GM12878 (cell line): ENCODE measurements around the gene ASCC2. TPM values are rescaled to one million over a fixed set of nuclear protein-coding genes. Genes with fewer than 3 reads are reported as not detected.

Source experiments
- ATAC-seq: fragments of 200-7000 bp; cut with Tn5 transposase; 3 replicates; pipeline ENCODE4 v1.9.1; 2020; ENCODE audit warnings: mild to moderate bottlenecking, moderate library complexity
- BruUV-seq: library from RNA; stranded (reverse); fragments of 400-500 nt; replicated peaks from 2 replicates; lab custom pipeline; 2021; lab: Mats Ljungman, UMichigan
- CTCF ChIA-PET: fragments of 300-600 bp; sonication (Branson Sonifier 250); formaldehyde crosslinking; extraction: SDS; loops from one replicate; lab custom pipeline; 2021; ENCODE audit warnings: inconsistent platforms; lab: Yijun Ruan, JAX
- POLR2A ChIA-PET: fragments of 350-600 bp; formaldehyde crosslinking; extraction: SDS; loops from one replicate; lab custom pipeline; 2021; ENCODE audit warnings: inconsistent platforms; lab: Charles Lee
- RAD21 ChIA-PET: fragments of 300-600 bp; sonication (Branson Sonifier 250); formaldehyde crosslinking; loops from one replicate; lab custom pipeline; 2023; ENCODE audit warnings: antibody characterized with exemption; ENCODE audit not compliant: unreplicated experiment; lab: Charles Lee
- SMC1A ChIA-PET: fragments of 300-600 bp; sonication (Branson Sonifier 250); formaldehyde crosslinking; loops from one replicate; lab custom pipeline; 2023; ENCODE audit not compliant: unreplicated experiment, uncharacterized antibody; lab: Charles Lee
- DNase-seq: peaks from one replicate; pipeline ENCODE4 v3.0.0-alpha.2; 2011; ENCODE audit warnings: low read depth, low spot score
- FAIRE-seq: peaks from 3 replicates; lab custom pipeline; 2011; peaks lifted over from hg19 to GRCh38; lab: Jason Lieb, UNC
- H2AFZ ChIP-seq: 2 replicates; pipeline ENCODE4 v1.6.0; 2011; ENCODE audit warnings: low read depth, low read length, control low read depth; ENCODE audit not compliant: control insufficient read depth
- H3K27ac ChIP-seq: 2 replicates; pipeline ENCODE4 v1.5.1; 2011; ENCODE audit warnings: control low read depth; ENCODE audit not compliant: control insufficient read depth, insufficient read depth
- H3K27me3 ChIP-seq, 2 experiments: replicated peaks in 1 of 2; 2 replicates each; pipeline versions ENCODE4 v1.6.0 to v1.6.1; 2011; ENCODE audit warnings: low read length in 1 of 2; ENCODE audit not compliant: control insufficient read depth in 2 of 2, insufficient read depth in 2 of 2
- H3K36me3 ChIP-seq, 2 experiments: 2 replicates each; pipeline ENCODE4 v1.5.1; 2011; ENCODE audit warnings: low read length in 1 of 2; ENCODE audit not compliant: control insufficient read depth in 2 of 2, insufficient read depth in 2 of 2
- H3K4me1 ChIP-seq: 2 replicates; pipeline ENCODE4 v1.6.1; 2011; ENCODE audit warnings: mild to moderate bottlenecking, low read length, moderate library complexity, mixed read lengths; ENCODE audit not compliant: control insufficient read depth, insufficient read depth
- H3K4me2 ChIP-seq: 2 replicates; pipeline ENCODE4 v1.6.0; 2011; ENCODE audit warnings: control low read depth; ENCODE audit not compliant: control insufficient read depth, insufficient read depth
- H3K4me3 ChIP-seq: fragments of 200-600 bp; sonication (generic); 2 replicates; pipeline ENCODE4 v1.5.1; 2016
- H3K79me2 ChIP-seq: 2 replicates; pipeline ENCODE4 v1.6.0; 2011; ENCODE audit warnings: low read length; ENCODE audit not compliant: control insufficient read depth, insufficient read depth
- H3K9ac ChIP-seq: 2 replicates; pipeline ENCODE4 v1.8.0; 2011; ENCODE audit warnings: low read length, control low read depth, mixed read lengths; ENCODE audit not compliant: control insufficient read depth, insufficient read depth
- H3K9me3 ChIP-seq: replicated peaks from 3 replicates; pipeline ENCODE4 v1.5.1; 2011; ENCODE audit warnings: mild to moderate bottlenecking, low read length; ENCODE audit not compliant: control insufficient read depth, insufficient read depth
- H4K20me1 ChIP-seq: 2 replicates; pipeline ENCODE4 v1.6.0; 2011; ENCODE audit not compliant: control insufficient read depth, insufficient read depth
- CTCF ChIP-seq, 3 experiments: IDR thresholded peaks in 2 of 3; conservative IDR thresholded peaks in 1 of 3; 2 replicates each; pipeline ENCODE4 v1.5.1; 2011; ENCODE audit warnings: low read depth in 3 of 3, low read length in 3 of 3, mild to moderate bottlenecking in 3 of 3, control low read depth in 2 of 3, moderate library complexity in 2 of 3, inconsistent platforms in 1 of 3, mixed read lengths in 1 of 3; ENCODE audit not compliant: control insufficient read depth in 2 of 3, insufficient read depth in 1 of 3; ENCODE audit errors: extremely low read depth in 1 of 3
- EGR1 ChIP-seq, 2 experiments: IDR thresholded peaks; 1 replicate in 1 of 2; 2 replicates in 1 of 2; pipeline ENCODE4 v1.6.1; 2011 to 2012; ENCODE audit warnings: low read depth in 2 of 2, low read length in 2 of 2, borderline replicate concordance in 1 of 2, mild to moderate bottlenecking in 1 of 2, moderate library complexity in 1 of 2
- FOXM1 ChIP-seq: IDR thresholded peaks from 2 replicates; pipeline ENCODE4 v1.6.1; 2012; ENCODE audit warnings: low read depth, mild to moderate bottlenecking, inconsistent platforms, low read length, moderate library complexity
- PAX8 ChIP-seq: fragments of 450-650 bp; IDR thresholded peaks from 2 replicates; pipeline ENCODE4 v1.6.1; 2017; ENCODE audit warnings: mild to moderate bottlenecking, moderate library complexity
- POLR2A ChIP-seq: IDR thresholded peaks from 2 replicates; pipeline ENCODE4 v1.6.1; 2011; ENCODE audit warnings: low read depth, mild to moderate bottlenecking, low read length
- ZZZ3 ChIP-seq: IDR thresholded peaks from 2 replicates; pipeline ENCODE4 v1.6.1; 2011; ENCODE audit warnings: low read depth; ENCODE audit not compliant: control insufficient read depth, insufficient read length
- WGBS: methylation state at CpG from one replicate; pipeline ENCODE4 v1.1.6; 2016; ENCODE audit warnings: low lambda C conversion rate; ENCODE audit not compliant: insufficient replicate concordance, insufficient coverage; ENCODE audit errors: missing lambda C conversion rate; 5-methylcytosine and 5-hydroxymethylcytosine counted together
- in situ Hi-C: fragments of 300-500 bp; cut with MboI; formaldehyde crosslinking; loops from 9 replicates; pipeline ENCODE4 v1.14.3; 2018; ENCODE audit warnings: mixed read lengths
- intact Hi-C: fragments of 100-400 bp; cut with micrococcal nuclease; formaldehyde crosslinking; loops from one replicate; pipeline ENCODE4 v1.14.2; 2022; ENCODE audit not compliant: unreplicated experiment
- polyA plus RNA-seq, 11 experiments: library from polyadenylated mRNA; depleted of rRNA in 4 of 11; unstranded in 6 of 11; stranded (reverse) in 5 of 11; fragments of >200 nt; fragmentation: Nextera tagmentation in 4 of 11; fragmentation: Illumina TruSeq in 1 of 11; extraction: Ambion mirVana in 4 of 11; extraction: Trizol in 1 of 11; gene quantifications; 1 replicate in 1 of 11; 2 replicates in 10 of 11; pipeline versions ENCODE4 v1.2.1 to v1.2.3, GENCODE V29; 2011 to 2016; ENCODE audit warnings: inconsistent platforms in 2 of 11, missing spikeins in 2 of 11, low read depth in 1 of 11
- total RNA-seq, 4 experiments: library from RNA; depleted of rRNA in 3 of 4; stranded (reverse); fragments of >200 nt in 3 of 4; fragmentation: Illumina TruSeq in 1 of 4; extraction: Trizol in 1 of 4; gene quantifications; 2 replicates each; pipeline versions ENCODE4 v1.2.1 to v1.2.3, GENCODE V29; 2013 to 2021

Gene ASCC2
- total and polyA plus RNA-seq, 10 of the 15 experiments (the other 5 are each of a cell fraction or from before 2014, with no cell fraction given), result 5.3 to 91.4 (median 56.5) TPM

- BruUV-seq, result no TSS peak
- POLR2A ChIA-PET, result interaction anchor here (1.5 to 2.0 kb wide), 2 partner anchors 26 to 43 kb away, joined by 5 read pairs; partner anchors contain the start of gene ASCC2
These were observed 42.4 kb downstream of the ASCC2 start for GRCh38 chr22:29795663-29796062.

More at GRCh38 chr22:29795663-29796062, 42.4 kb downstream of the ASCC2 start:
- no peaks in the 10 kb centered on the region for H3K27me3 ChIP-seq
- no peaks in the 10 kb centered on the region for H3K79me2 ChIP-seq
- H3K4me3 ChIP-seq, result no peak overlapping the region
- SMC1A ChIA-PET, result interaction anchor here (1.1 to 1.6 kb wide), 3 partner anchors 11 to 209 kb away, joined by 3 to 6 read pairs (median 3); no protein-coding TSS in a partner anchor
- CTCF ChIA-PET, result interaction anchor here (0.6 kb wide), 2 partner anchors 236 to 689 kb away, joined by 3 read pairs; no protein-coding TSS in a partner anchor
- TF ChIP-seq ZZZ3, result no peak
- TF ChIP-seq PAX8, result no peak
- no peak for TF ChIP-seq CTCF (IDR thresholded peaks at IDR 0.05 in 2 of 3, conservative IDR thresholded peaks at IDR 0.05 in 1 of 3; ENCODE audit: control insufficient read depth in 2 of 3, extremely low read depth in 1 of 3, insufficient read depth in 1 of 3, low read depth in 3 of 3, low read length in 3 of 3)
- no peak for TF ChIP-seq FOXM1
- no peak for TF ChIP-seq EGR1 (IDR thresholded peaks at IDR 0.05; ENCODE audit: borderline replicate concordance in 1 of 2, low read depth in 2 of 2, low read length in 2 of 2)
- no peak for TF ChIP-seq POLR2A
- TF ChIP-seq, all 136 proteins: peak for 0
- RAD21 ChIA-PET, result interaction anchor here (0.7 to 1.0 kb wide), 2 partner anchors 28 to 209 kb away, joined by 3 read pairs; no protein-coding TSS in a partner anchor
- FAIRE-seq (no peak), ATAC-seq (no peak), DNase-seq (no peak)
- WGBS, result 99% methylated on average over 5 of the region's 5 CpGs
- no peak overlapping the region for H3K27ac ChIP-seq
- peaks cover 15 to 23% of the 10 kb centered on the region in 2 experiments; a peak in 3 of 4 replicates for H3K36me3 ChIP-seq
- H3K9me3 ChIP-seq, result no peaks in the 10 kb centered on the region
- in situ Hi-C loops (no loop called here), intact Hi-C loops (no loop called here)
- no peak overlapping the region for H3K4me2 ChIP-seq
- H2AFZ ChIP-seq, result no peak overlapping the region
- no peaks in the 10 kb centered on the region for H4K20me1 ChIP-seq
- no peak overlapping the region for H3K9ac ChIP-seq
- peaks cover 27% of the 10 kb centered on the region for H3K4me1 ChIP-seq
